Erythroblast (primary cell): ENCODE results near the gene SETD4.

Source experiments
- GATA1 ChIP-seq: IDR thresholded peaks from 2 replicates; pipeline ENCODE4 v1.6.1; 2011; ENCODE audit warnings: low read depth, mild to moderate bottlenecking, control low read depth, low read length, moderate library complexity
- POLR2A ChIP-seq: IDR thresholded peaks from 2 replicates; pipeline ENCODE4 v1.6.1; 2011; ENCODE audit warnings: mild to moderate bottlenecking, low read length

GRCh38 chr21:36073181-36073580 lies 12.9 kb upstream of the SETD4 start:
- no peak for TF ChIP-seq POLR2A
- TF ChIP-seq GATA1: no peak
